NCI-H2171 (cell line): ENCODE measurements around the gene SMC6.

ENCODE experiments used
- DNase-seq: peaks from one replicate; lab custom pipeline; 2025; lab: John Stamatoyannopoulos, UW

Gene SMC6

GRCh38 chr2:17646838-17647701 lies 106.5 kb downstream of the SMC6 start:
- DNase-seq = no peak

DNA sequence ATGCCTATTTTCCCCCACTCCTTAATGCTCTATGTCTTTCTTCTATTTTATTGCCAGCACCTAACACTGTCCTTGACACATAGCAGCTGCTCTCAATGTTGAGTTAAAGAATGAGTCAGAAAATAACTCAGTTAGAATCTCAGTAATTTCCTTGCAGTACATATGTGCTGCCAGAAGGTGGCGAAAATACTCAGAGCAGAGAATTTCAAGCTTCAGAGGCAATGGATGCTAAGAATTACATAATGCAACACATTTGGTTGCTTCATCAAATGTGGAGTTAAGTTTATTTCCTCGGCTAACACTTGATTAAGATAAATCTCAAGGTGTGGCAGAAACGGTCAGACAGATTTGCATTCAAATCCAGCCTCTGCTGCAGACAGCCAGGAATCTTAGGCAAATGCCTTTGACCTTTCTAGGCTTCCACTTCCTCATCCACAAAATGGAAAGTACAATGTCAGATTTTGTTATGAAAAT lies 107.5 kb downstream of the SMC6 start:
- peak; percentile 45 for DNase-seq

- no peak for DNase-seq
These were observed 108.5 kb downstream of the SMC6 start for GRCh38 chr2:17644997-17645720.

DNA sequence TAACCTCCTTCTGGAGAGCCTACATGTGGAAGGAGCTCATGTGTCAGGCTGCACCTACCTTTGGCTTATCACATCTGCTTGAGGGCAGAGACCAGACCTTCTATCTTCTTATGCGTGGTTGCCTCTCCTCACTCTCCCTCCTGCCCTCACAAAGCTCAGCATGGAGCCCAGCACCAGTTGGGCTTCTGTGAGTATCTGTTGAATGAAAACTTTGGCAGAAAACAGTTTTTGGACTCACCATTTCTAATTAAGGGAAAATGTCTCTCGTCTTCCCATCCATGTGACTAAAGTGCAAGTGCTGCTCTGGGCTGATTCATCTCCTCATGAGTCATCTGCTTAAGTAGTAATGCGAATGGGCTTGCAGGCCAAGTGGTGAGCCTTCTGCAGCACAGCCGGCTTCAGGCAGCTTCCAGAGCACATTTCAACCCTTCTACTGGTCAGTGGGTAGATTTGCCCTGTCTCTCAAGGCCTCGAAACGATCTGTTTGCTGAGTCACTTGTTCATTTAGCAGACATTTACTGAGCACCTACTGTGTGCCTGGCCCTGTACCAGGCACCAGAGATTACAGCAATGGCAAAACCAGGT lies 110.5 kb downstream of the SMC6 start:
- DNase-seq = no peak

DNA sequence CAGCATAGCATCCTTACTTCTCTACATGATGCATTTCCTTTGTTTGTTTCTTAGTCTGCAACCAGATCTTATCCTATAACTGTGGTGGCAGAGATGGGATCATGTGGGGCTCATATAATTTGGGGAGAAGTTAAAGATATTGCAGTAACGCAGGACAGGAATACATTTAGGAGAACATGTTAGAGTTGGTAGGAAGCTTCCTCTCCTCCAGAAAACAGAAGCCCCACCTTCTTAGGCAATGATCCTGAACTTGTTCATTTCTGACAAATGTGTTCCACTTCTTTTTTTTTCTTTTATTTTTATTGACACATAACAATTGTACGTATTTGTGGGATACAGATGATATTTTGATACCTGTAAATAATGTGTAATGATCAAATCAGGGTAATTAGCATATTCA lies 113.2 kb downstream of the SMC6 start:
- no peak for DNase-seq

DNA sequence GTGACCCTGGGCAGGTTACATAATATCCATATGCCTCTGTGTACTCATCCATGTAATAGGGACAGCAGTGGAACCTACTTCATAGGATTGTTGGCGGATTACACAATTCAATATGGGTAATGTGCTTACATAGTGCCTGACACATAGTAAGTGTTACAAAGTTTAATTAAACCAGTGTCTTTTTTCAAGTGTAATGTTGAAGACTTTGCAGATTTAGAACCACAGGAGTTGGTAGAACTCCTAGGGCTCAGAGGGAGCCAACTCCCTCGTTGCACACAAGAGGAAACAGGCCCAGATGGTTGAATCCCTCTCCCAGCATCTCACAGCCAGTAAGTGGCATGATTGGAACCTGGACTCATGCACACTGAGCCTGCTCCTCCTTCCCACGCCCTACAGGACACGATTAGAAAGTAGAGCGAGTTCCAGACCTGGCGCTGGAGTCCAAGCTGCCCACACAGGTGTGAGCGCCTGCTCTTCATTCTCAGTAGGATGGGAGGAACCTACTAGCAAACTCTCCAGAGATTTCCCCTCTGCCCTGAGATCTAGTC lies 115.3 kb downstream of the SMC6 start:
- DNase-seq = no peak

DNA sequence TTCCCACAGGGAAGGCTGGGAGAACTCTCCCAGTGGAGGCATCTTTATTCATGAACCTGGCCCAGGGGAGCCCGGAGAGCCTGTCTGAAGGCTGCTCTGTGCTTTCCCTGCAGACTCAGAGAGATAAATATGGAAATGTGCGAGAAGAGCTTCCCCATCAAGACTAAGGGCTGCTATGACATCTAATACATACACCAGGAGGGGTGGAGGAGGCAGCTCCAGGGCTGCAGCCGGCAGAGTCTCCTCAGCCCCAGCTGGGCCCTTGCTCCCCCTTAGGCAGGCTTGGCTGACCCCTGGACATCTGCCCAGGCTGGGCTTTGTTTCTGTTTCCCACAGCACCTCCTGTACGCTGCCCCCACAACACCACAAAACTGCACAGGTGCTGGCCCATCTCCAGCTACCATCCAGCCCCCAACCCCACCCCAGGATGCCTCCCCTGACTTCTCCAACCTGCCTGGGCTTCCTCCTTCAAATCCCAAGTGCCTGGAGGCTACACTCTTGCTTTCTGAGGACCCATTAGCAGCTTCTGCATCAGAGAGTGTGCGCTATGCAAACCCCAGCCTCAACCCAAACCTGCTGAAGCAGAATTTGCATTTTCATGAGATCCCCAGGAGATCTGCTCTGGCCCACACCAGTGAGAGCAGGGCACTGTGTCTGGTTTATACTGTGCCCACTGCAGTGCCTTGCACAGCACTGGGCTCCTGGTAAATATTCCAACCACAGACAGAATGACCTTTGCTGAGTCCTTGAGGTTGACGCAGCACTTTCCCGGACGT lies 116.3 kb downstream of the SMC6 start:
- no peak for DNase-seq

- DNase-seq = no peak
These were observed 117.4 kb downstream of the SMC6 start for GRCh38 chr2:17636257-17636656.

GRCh38 chr2:17634997-17635396 lies 118.6 kb downstream of the SMC6 start:
- peak; percentile 6 for DNase-seq

DNA sequence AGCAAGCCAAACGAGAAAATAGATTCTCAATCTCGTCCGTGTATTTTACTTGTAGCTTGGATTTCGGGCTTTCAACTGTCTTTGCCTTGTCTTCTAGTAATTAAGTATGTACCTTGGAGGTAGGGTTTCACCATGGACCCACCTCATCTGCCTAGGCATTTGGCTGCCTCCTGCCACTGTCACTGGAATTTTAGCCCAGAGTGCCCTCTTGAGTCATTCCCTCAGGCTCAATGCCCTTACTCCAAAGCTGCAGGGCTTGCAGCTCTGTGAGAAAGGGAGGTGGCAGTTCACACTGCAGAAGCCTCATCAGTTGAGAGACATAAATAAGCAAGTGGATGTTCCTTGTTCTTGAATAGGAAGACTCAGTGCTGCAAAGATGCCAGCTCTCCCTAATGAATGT lies 123.5 kb downstream of the SMC6 start:
- DNase-seq = no peak

GRCh38 chr2:17628349-17629261 lies 125.0 kb downstream of the SMC6 start:
- DNase-seq = no peak

DNA sequence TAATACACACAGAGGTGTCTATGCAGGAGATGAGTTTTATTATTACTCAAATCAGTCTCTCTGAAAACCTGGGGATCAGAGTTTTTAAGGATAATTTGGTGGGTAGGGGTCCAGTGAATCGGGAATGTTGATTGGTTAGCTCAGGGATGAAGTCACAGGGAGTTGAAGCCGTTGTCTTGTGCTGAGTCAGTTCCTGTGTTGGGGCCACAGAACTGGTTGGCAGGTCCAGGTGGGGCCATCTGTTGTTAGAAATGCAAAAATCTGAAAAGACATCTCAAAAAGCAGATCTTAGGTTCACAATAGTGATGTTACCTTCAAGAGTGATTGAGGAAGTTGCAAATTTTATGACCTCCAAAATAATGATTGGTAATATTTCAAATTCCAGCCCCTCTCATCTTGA lies 126.2 kb downstream of the SMC6 start:
- no peak for DNase-seq

GRCh38 chr2:17626986-17627385 lies 126.6 kb downstream of the SMC6 start:
- no peak for DNase-seq

DNA sequence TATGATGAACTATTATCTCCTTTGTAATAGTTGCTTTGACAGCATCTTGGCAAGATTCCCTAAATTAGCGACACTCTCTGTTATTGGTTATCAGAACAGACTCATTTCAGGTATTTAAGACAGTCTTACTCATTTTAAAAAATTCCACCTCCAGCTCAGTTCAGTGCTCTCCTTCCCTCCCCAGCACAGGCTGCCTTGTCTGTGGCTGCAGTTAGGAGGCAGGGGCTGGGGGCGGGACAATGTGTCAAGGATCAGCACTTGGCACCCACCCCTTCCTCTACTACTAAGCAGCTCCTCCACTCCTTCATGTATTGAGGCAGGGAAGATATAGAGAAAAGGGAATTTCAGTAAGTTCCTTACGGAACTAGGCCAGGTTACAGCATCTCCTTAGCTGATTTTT lies 128.2 kb downstream of the SMC6 start:
- no peak for DNase-seq

- DNase-seq = no peak
These were observed 131.8 kb downstream of the SMC6 start for GRCh38 chr2:17621781-17622180.

- no peak for DNase-seq
These were observed 132.8 kb downstream of the SMC6 start for GRCh38 chr2:17620841-17621240.

- peak; percentile 1 for DNase-seq
These were observed 133.3 kb downstream of the SMC6 start for GRCh38 chr2:17620280-17620679.

DNA sequence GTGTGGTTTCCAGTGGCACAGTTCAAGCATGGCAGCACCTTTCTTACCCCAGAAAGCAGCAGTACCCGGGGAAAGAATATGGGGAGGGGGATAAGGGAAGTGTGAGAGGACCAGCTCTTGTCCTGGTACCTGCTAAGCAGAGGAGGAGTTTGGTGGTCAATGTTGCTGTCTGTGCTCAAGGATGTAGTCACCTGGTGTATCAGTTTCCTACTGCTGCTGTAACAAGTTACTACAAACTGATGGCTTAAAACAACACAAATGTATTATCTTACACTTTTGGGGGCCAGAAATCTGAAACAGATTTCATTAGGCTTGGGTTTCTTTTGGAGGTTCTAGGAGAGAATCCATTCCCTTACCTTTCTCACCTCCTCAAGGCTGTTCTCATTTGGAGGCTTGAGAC lies 135.7 kb downstream of the SMC6 start:
- no peak for DNase-seq

DNA sequence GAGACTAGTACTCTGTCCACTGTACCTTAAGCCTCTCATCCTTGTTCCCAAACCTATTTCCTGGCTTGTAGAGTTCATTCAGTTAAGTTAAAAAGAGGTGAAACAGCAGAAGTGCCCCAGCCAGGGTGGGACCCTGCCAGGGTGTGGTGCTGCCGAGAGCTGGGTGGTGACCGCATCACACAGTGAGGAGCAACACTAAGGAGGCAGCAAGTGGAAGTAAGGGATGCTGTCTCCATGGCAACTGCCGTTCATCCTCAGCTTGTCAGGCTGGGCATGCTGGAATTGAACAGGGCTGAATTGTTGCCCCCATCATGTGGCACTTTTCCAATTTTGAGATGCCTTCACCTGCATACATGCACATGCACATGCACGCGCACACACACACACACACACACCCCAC lies 136.1 kb downstream of the SMC6 start:
- DNase-seq = no peak

- DNase-seq = no peak
These were observed 137.2 kb downstream of the SMC6 start for GRCh38 chr2:17616405-17616804.
